Measurements from ENCODE around the gene MICA. TPM values are rescaled to one million over a fixed set of nuclear protein-coding genes. Genes with fewer than 3 reads are reported as not detected.

MICA gene
- total and polyA plus RNA-seq, 4 donors: 3.2 to 9.1 (median 4.2) TPM

DNA sequence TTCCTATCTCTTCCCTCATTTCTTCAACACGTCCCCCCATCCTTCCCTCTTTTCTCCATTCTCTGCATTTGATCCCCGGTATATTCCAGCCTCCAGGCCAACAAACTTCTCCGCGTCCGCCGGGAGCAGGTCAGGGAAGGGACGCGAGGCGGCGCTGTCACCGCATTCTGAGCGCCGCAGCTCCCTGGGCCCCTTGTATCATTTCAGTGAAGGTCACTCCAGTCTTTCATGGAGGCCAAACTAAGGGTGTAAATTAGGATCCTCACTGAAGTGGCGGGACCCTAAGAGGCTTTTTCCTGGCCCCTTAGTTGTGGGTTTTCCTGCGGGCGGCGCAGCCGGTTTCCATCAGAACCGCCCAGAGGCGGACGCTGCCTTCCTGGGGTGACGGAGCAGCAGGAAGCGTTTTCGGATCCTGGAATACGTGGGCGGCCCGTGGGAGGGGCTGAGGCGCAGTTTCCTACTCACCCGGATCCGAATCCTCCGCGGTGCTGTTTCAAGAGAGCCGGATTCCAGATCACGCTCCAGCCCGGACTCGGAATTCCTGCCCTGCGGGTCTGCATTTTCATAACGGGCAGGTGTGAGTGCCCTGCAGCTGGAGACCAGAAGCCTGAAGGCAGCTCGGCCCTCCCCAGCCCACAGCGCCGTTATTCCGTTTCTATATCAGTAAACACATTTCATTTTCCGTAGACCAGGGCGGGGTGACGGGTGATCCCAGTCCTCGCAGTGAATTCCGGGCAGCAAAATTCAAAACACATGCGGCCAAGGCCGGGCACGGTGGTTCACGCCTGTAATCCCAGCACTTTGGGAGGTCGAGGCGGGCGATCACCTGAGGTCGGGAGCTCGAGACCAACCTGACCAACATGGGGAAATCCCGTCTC, 3.6 kb upstream of the MICA start (continued):
- TF ChIP-seq JUND (IDR thresholded peaks at IDR 0.05): peak in 1 of 2 donors; percentile 20
- no peak for TF ChIP-seq HNF4A (conservative IDR thresholded peaks at IDR 0.05)
- TF ChIP-seq ZBTB33 (IDR thresholded peaks at IDR 0.05): no peak
- TF ChIP-seq SP1 (IDR thresholded peaks at IDR 0.05): peak; percentile 31
- no peak for TF ChIP-seq TAF1 (conservative IDR thresholded peaks at IDR 0.05)
- TF ChIP-seq FOXA1 (IDR thresholded peaks at IDR 0.05): no peak
- TF ChIP-seq HNF4G (IDR thresholded peaks at IDR 0.05): no peak

DNA sequence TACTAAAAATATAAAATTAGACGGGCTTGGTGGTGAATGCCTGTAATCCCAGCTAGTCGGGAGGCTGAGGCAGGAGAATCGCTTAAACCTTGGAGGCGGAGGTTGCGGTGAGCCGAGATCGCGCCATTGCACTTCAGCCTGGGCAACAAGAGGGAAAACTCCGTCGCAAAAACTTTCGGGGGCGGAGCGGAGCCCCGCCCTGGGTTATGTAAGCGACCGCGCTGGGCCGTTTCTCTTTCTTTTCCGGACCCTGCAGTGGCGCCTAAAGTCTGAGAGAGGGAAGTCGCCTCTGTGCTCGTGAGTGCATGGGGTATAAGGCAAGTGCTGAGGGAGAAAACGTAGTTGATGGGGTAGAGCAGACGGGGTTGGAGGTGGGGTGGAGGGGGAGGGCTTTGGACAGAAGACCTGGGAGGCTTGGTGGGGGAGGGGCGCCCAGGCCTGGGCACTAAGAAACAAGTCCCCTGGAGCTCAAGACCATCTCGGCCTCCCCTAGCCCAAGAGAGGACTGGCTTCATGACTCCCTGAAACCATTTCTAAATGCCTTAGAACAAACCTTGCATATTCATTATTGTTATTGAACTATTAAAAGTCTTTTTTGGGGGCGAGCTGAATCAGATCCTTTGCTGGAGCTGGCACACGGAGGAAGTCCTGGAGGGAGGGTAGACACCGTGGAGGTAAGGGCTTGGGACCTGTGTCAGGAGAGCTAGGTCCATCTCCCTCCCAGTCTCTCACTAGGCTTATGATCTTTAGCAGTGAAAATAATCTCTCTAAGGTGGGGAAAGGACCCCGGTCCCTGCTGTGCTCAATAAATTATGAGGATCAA, 2.7 kb upstream of the MICA start:
- Histone ChIP-seq H3K36me3 (ENCODE audit: control insufficient read depth in 4 of 4, insufficient read depth in 3 of 4, low read depth in 1 of 4, low read length in 3 of 4) (no peaks in the 10 kb centered on the region), H3K4me3 (ENCODE audit: low read depth in 1 of 3, low read length in 3 of 3) (peak overlapping the region; percentile 56 to 78 (median 77)), H3K4me1 (ENCODE audit: control insufficient read depth in 4 of 4, insufficient read depth in 4 of 4, low read length in 3 of 4) (peaks cover 8 to 43% (median 36%) of the 10 kb centered on the region in 4 donors), H3K27me3 (ENCODE audit: control insufficient read depth in 4 of 4, insufficient read depth in 4 of 4, low read length in 3 of 4) (no peaks in the 10 kb centered on the region), H3K27ac (ENCODE audit: low read depth in 1 of 2, low read length in 2 of 2) (peak overlapping the region; percentile 97), H3K9me3 (ENCODE audit: control insufficient read depth in 4 of 4, low read length in 3 of 4) (no peaks in the 10 kb centered on the region), H3K9ac (ENCODE audit: low read depth in 1 of 2, low read length in 2 of 2) (peak overlapping the region; percentile 95 to 96)
- peak; percentile 65 for DNase-seq (ENCODE audit: low spot score)
- TF ChIP-seq CTCF (IDR thresholded peaks at IDR 0.05; ENCODE audit: low read depth, low read length, missing input control) (no peak), YY1 (IDR thresholded peaks at IDR 0.05) (peak; percentile 72), TAF1 (conservative IDR thresholded peaks at IDR 0.05) (peak; percentile 75), REST (IDR thresholded peaks at IDR 0.05) (peak; percentile 2), HNF4A (conservative IDR thresholded peaks at IDR 0.05) (peak in 1 of 2 donors; percentile 18), RXRA (IDR thresholded peaks at IDR 0.05) (no peak)
- WGBS: 2% methylated on average over 30 of the region's 30 CpGs

Measured in liver (tissue), 9 donors.